ENCODE measurements around the gene ZFR2.

- TF ChIP-seq CTCF (IDR thresholded peaks at IDR 0.05), result no peak
- no peak for TF ChIP-seq POLR2A (IDR thresholded peaks at IDR 0.05)
Observed at GRCh38 chr19:3771000-3771905, 97.6 kb downstream of the ZFR2 start.

Measured in tibial nerve (tissue), 3 donors.